ENCODE data around the gene RFWD3. TPM values are rescaled to one million over a fixed set of nuclear protein-coding genes. Genes with fewer than 3 reads are reported as not detected.
"Not testable (repeated sequence)": the region's sequence is repeated elsewhere in the genome, so short reads cannot be mapped to it uniquely, and the experiment has no call there.

The RFWD3 gene
- total and polyA plus RNA-seq, 2 of the 8 experiments (the other 6 are each of a cell fraction or from before 2014, with no cell fraction given): 67.1 to 114 TPM

DNA sequence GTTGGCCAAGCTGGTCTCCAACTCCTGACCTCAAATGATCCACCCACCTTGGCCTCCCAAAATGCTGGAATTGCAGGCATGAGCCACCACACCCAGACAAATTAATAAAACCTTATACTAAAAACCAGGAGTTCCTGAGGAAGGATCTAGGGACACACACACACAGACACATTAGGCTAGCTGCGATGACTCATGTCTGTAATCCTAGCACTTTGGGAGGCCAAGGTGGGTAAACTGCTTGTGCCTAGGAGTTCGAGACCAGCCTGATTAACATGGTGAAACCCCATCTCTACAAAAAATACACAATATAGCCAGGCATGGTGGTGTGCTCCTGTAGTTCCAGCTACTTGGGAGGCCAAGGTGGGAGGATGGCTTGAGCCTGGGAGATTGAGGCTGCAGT is 13.8 kb downstream of the RFWD3 start:
- ChIA-PET POLR2A (ENCODE audit: partially characterized antibody) (interaction anchor here (1.3 to 1.5 kb wide), 2 partner anchors 10 to 29 kb away, joined by 3 to 5 read pairs; no protein-coding TSS in a partner anchor), CTCF (ENCODE audit: partially characterized antibody) (interaction anchor here (0.9 to 1.8 kb wide), 5 partner anchors 14 to 210 kb away, joined by 3 to 11 read pairs (median 3); no protein-coding TSS in a partner anchor)
- not testable (repeated sequence) for H3K4me3 ChIP-seq (ENCODE audit: extremely low read depth in 1 of 4, insufficient read depth in 2 of 4, low read depth in 3 of 4, low read length in 4 of 4); H2AK5ac ChIP-seq (ENCODE audit: low read depth, low read length); H3K4me1 ChIP-seq (replicated peaks in 1 of 4; ENCODE audit: control insufficient read depth in 3 of 4, insufficient read depth in 4 of 4, low read length in 3 of 4); H3K9me3 ChIP-seq (ENCODE audit: insufficient read depth in 2 of 2, low read depth in 1 of 2, low read length in 1 of 2); H2BK120ac ChIP-seq (replicated peaks; ENCODE audit: low read depth, low read length); DNase-seq (ENCODE audit: low read depth in 1 of 2, low spot score in 2 of 2); H2BK5ac ChIP-seq (ENCODE audit: low read depth, low read length); H3K18ac ChIP-seq (ENCODE audit: extremely low read depth, low read length); H4K91ac ChIP-seq (replicated peaks; ENCODE audit: insufficient read length, low read length); H2BK12ac ChIP-seq (ENCODE audit: low read depth, low read length); H2BK15ac ChIP-seq (ENCODE audit: low read length); H3K27ac ChIP-seq (ENCODE audit: low read depth, low read length); H3K27me3 ChIP-seq (replicated peaks in 1 of 4; ENCODE audit: control insufficient read depth in 3 of 4, extremely low read depth in 1 of 4, insufficient read depth in 3 of 4, low read length in 3 of 4); H3K4ac ChIP-seq (replicated peaks; ENCODE audit: insufficient read length, low read depth, low read length); FAIRE-seq; H2AFZ ChIP-seq (ENCODE audit: low read length); H3K23ac ChIP-seq (ENCODE audit: insufficient read length); H4K5ac ChIP-seq (ENCODE audit: insufficient read length, low read depth, low read length); H3K14ac ChIP-seq (ENCODE audit: insufficient read length); H3K56ac ChIP-seq (replicated peaks; ENCODE audit: insufficient read length, low read depth, low read length); H3K79me1 ChIP-seq (ENCODE audit: low read depth, low read length); H3K23me2 ChIP-seq (ENCODE audit: low read depth, low read length); H4K8ac ChIP-seq (ENCODE audit: extremely low read depth, insufficient read depth, low read length); H3K4me2 ChIP-seq (ENCODE audit: insufficient read depth in 1 of 2, low read depth in 2 of 2, low read length in 2 of 2); H2BK20ac ChIP-seq (ENCODE audit: low read length)
- WGBS, 2 experiments (ENCODE audit: extremely low coverage in 1 of 2, insufficient coverage in 1 of 2, insufficient read length in 1 of 2, insufficient replicate concordance in 2 of 2, low coverage in 1 of 2, low lambda C conversion rate in 2 of 2, missing lambda C conversion rate in 1 of 2): 97% methylated on average over 2 of the region's 2 CpGs; no CpG with 5 or more reads in 1 of the 2 experiments
- Histone ChIP-seq H3K9ac (replicated peaks in 1 of 4; ENCODE audit: extremely low read depth in 1 of 4, low read depth in 3 of 4, low read length in 3 of 4) (peak overlapping the region in 1 of 4 experiments; percentile 2; a peak in 2 of 7 replicates), H3K36me3 (ENCODE audit: control insufficient read depth in 2 of 4, insufficient read depth in 4 of 4, low read length in 3 of 4) (peaks cover 31 to 86% (median 57%) of the 10 kb centered on the region in 4 experiments), H3K79me2 (ENCODE audit: control insufficient read depth in 1 of 2, insufficient read depth in 2 of 2, low read length in 2 of 2) (peaks cover 0 to 87% of the 10 kb centered on the region in 2 experiments; a peak in 3 of 4 replicates), H4K20me1 (replicated peaks in 1 of 2; ENCODE audit: control insufficient read depth in 1 of 2, insufficient read depth in 2 of 2, low read length in 2 of 2) (peaks cover 9 to 16% of the 10 kb centered on the region in 2 experiments)

All from H1 (cell line).